IPS-15b (cell line): Measurements from ENCODE around the gene SRXN1.
"Not testable (repeated sequence)": the region's sequence is repeated elsewhere in the genome, so short reads cannot be mapped to it uniquely, and the experiment has no call there.

Experiments used
- H3K27me3 ChIP-seq: one replicate; pipeline ENCODE4 v1.6.1; 2013; ENCODE audit warnings: low read length; ENCODE audit not compliant: control insufficient read depth, insufficient read depth
- H3K36me3 ChIP-seq: one replicate; pipeline ENCODE4 v1.6.1; 2013; ENCODE audit warnings: low read length; ENCODE audit not compliant: control insufficient read depth, insufficient read depth
- H3K4me1 ChIP-seq: one replicate; pipeline ENCODE4 v1.6.1; 2013; ENCODE audit warnings: mild to moderate bottlenecking, low read length; ENCODE audit not compliant: control insufficient read depth, insufficient read depth
- H3K4me3 ChIP-seq: one replicate; pipeline ENCODE4 v1.5.1; 2013; ENCODE audit warnings: low read depth, low read length
- H3K9ac ChIP-seq: one replicate; pipeline ENCODE4 v1.6.1; 2013; ENCODE audit warnings: low read depth, mild to moderate bottlenecking, low read length
- H3K9me3 ChIP-seq: one replicate; pipeline ENCODE4 v1.6.1; 2013; ENCODE audit warnings: mild to moderate bottlenecking, low read length; ENCODE audit not compliant: control insufficient read depth, insufficient read depth

Gene SRXN1

GRCh38 chr20:653110-653589 is at the start of gene SRXN1:
SRXN1 (minus strand) TSS chr20:653200; CDS start chr20:653185, 15 bp downstream.
- Histone ChIP-seq H3K9ac (peak within 1 kb of the TSS; percentile 32), H3K4me3 (peak within 1 kb of the TSS; percentile 79), H3K4me1 (peaks cover 20% of the 10 kb centered on the region), H3K36me3 (peaks cover 14% of the 10 kb centered on the region), H3K27me3 (peaks cover 10% of the 10 kb centered on the region), H3K9me3 (no peaks in the 10 kb centered on the region)

GRCh38 chr20:701401-702129 is 48.6 kb upstream of the SRXN1 start:
- Histone ChIP-seq H3K9ac (no peak overlapping the region), H3K4me1 (peaks cover 7% of the 10 kb centered on the region), H3K9me3 (no peaks in the 10 kb centered on the region), H3K36me3 (no peaks in the 10 kb centered on the region), H3K27me3 (peaks cover 2% of the 10 kb centered on the region), H3K4me3 (no peak overlapping the region)

- no peaks in the 10 kb centered on the region for H3K36me3 ChIP-seq
- H3K9me3 ChIP-seq, result no peaks in the 10 kb centered on the region
- H3K27me3 ChIP-seq, result no peaks in the 10 kb centered on the region
- peaks cover 7% of the 10 kb centered on the region for H3K4me1 ChIP-seq
- no peak overlapping the region for H3K9ac ChIP-seq
- no peak overlapping the region for H3K4me3 ChIP-seq
Measured at GRCh38 chr20:699811-700338, 46.9 kb upstream of the SRXN1 start.

- no peaks in the 10 kb centered on the region for H3K27me3 ChIP-seq
- no peaks in the 10 kb centered on the region for H3K36me3 ChIP-seq
- peaks cover 7% of the 10 kb centered on the region for H3K4me1 ChIP-seq
- no peaks in the 10 kb centered on the region for H3K9me3 ChIP-seq
- H3K9ac ChIP-seq, result no peak overlapping the region
- H3K4me3 ChIP-seq, result no peak overlapping the region
Measured at GRCh38 chr20:699342-699741, 46.3 kb upstream of the SRXN1 start.

- Histone ChIP-seq H3K4me1 (peaks cover 10% of the 10 kb centered on the region), H3K36me3 (no peaks in the 10 kb centered on the region), H3K27me3 (no peaks in the 10 kb centered on the region), H3K9me3 (no peaks in the 10 kb centered on the region), H3K9ac (no peak overlapping the region), H3K4me3 (no peak overlapping the region)
Measured at GRCh38 chr20:698276-698675, 45.3 kb upstream of the SRXN1 start.

- H3K9ac ChIP-seq, result no peak overlapping the region
- H3K36me3 ChIP-seq, result no peaks in the 10 kb centered on the region
- no peaks in the 10 kb centered on the region for H3K27me3 ChIP-seq
- H3K4me3 ChIP-seq, result no peak overlapping the region
- H3K9me3 ChIP-seq, result no peaks in the 10 kb centered on the region
- peaks cover 10% of the 10 kb centered on the region for H3K4me1 ChIP-seq
Measured at GRCh38 chr20:697826-698225, 44.8 kb upstream of the SRXN1 start.

- Histone ChIP-seq H3K36me3 (no peaks in the 10 kb centered on the region), H3K9ac (no peak overlapping the region), H3K4me3 (no peak overlapping the region), H3K4me1 (peaks cover 9% of the 10 kb centered on the region), H3K9me3 (no peaks in the 10 kb centered on the region), H3K27me3 (no peaks in the 10 kb centered on the region)
Measured at GRCh38 chr20:695165-695866, 42.3 kb upstream of the SRXN1 start.

- no peaks in the 10 kb centered on the region for H3K9me3 ChIP-seq
- peaks cover 5% of the 10 kb centered on the region for H3K4me1 ChIP-seq
- H3K4me3 ChIP-seq, result no peak overlapping the region
- H3K9ac ChIP-seq, result no peak overlapping the region
- H3K36me3 ChIP-seq, result no peaks in the 10 kb centered on the region
- no peaks in the 10 kb centered on the region for H3K27me3 ChIP-seq
Measured at GRCh38 chr20:694496-694895, 41.5 kb upstream of the SRXN1 start.

- not testable (repeated sequence) for H3K9ac ChIP-seq, H3K4me1 ChIP-seq, H3K36me3 ChIP-seq, H3K9me3 ChIP-seq, H3K27me3 ChIP-seq, H3K4me3 ChIP-seq
Measured at GRCh38 chr20:693786-694185, 40.8 kb upstream of the SRXN1 start.

GRCh38 chr20:692044-692443 is 39.0 kb upstream of the SRXN1 start:
- Histone ChIP-seq H3K9ac (no peak overlapping the region), H3K9me3 (no peaks in the 10 kb centered on the region), H3K36me3 (no peaks in the 10 kb centered on the region), H3K4me3 (no peak overlapping the region), H3K4me1 (peaks cover 5% of the 10 kb centered on the region), H3K27me3 (no peaks in the 10 kb centered on the region)

- no peaks in the 10 kb centered on the region for H3K27me3 ChIP-seq
- no peak overlapping the region for H3K4me3 ChIP-seq
- H3K9ac ChIP-seq, result no peak overlapping the region
- peaks cover 5% of the 10 kb centered on the region for H3K4me1 ChIP-seq
- no peaks in the 10 kb centered on the region for H3K9me3 ChIP-seq
- H3K36me3 ChIP-seq, result no peaks in the 10 kb centered on the region
Measured at GRCh38 chr20:689947-690346, 36.9 kb upstream of the SRXN1 start.

GRCh38 chr20:689348-689747 is 36.3 kb upstream of the SRXN1 start:
- H3K27me3 ChIP-seq, result no peaks in the 10 kb centered on the region
- no peaks in the 10 kb centered on the region for H3K9me3 ChIP-seq
- no peak overlapping the region for H3K9ac ChIP-seq
- H3K4me1 ChIP-seq, result peaks cover 4% of the 10 kb centered on the region
- H3K4me3 ChIP-seq, result no peak overlapping the region
- no peaks in the 10 kb centered on the region for H3K36me3 ChIP-seq
